ENCODE results near the gene KCNH2. TPM values are rescaled to one million over a fixed set of nuclear protein-coding genes. Genes with fewer than 3 reads are reported as not detected.
A peak's percentile ranks its signal among the peaks of the same experiment; 100 is the strongest.

The KCNH2 gene
- total RNA-seq, 6 donors from 2014 or later = 0.59 to 5.7 (median 3.1) TPM

DNA sequence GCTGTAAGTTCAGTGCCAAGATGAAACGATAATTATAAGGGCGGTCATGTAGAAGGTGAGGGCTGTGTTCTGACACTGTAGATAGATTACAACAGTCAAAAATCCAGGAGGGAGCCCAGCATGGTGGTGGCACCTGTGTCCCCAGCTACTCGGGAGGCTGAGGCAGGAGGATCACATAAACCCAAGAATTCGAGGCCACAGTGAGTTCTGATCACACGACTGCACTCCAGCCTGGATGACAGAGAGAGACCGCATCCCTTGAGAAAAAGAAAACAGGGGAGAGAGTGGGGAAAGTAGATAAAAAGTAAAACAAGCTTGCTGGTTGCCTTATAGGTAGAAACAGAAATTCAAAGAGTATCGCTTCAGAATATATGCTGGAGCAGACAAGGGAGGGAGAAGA is 52.1 kb downstream of the KCNH2 start:
- DNase-seq (no peak), ATAC-seq (ENCODE audit: low FRiP score in 2 of 2) (no peak)
- Histone ChIP-seq H3K36me3 (no peaks in the 10 kb centered on the region), H3K27me3 (no peaks in the 10 kb centered on the region), H3K4me3 (no peak overlapping the region), H3K9me3 (no peaks in the 10 kb centered on the region), H3K27ac (no peak overlapping the region), H3K4me1 (no peaks in the 10 kb centered on the region)
- WGBS, 2 donors = 88% methylated on average over 7 of the region's 7 CpGs
- TF ChIP-seq, protein P1, sequence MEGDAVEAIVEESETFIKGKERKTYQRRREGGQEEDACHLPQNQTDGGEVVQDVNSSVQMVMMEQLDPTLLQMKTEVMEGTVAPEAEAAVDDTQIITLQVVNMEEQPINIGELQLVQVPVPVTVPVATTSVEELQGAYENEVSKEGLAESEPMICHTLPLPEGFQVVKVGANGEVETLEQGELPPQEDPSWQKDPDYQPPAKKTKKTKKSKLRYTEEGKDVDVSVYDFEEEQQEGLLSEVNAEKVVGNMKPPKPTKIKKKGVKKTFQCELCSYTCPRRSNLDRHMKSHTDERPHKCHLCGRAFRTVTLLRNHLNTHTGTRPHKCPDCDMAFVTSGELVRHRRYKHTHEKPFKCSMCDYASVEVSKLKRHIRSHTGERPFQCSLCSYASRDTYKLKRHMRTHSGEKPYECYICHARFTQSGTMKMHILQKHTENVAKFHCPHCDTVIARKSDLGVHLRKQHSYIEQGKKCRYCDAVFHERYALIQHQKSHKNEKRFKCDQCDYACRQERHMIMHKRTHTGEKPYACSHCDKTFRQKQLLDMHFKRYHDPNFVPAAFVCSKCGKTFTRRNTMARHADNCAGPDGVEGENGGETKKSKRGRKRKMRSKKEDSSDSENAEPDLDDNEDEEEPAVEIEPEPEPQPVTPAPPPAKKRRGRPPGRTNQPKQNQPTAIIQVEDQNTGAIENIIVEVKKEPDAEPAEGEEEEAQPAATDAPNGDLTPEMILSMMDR (IDR thresholded peaks at IDR 0.05) = no peak
- TF ChIP-seq EP300 (IDR thresholded peaks at IDR 0.05) (no peak), POLR2AphosphoS5 (IDR thresholded peaks at IDR 0.05) (no peak), POLR2A (IDR thresholded peaks at IDR 0.05) (no peak)

DNA sequence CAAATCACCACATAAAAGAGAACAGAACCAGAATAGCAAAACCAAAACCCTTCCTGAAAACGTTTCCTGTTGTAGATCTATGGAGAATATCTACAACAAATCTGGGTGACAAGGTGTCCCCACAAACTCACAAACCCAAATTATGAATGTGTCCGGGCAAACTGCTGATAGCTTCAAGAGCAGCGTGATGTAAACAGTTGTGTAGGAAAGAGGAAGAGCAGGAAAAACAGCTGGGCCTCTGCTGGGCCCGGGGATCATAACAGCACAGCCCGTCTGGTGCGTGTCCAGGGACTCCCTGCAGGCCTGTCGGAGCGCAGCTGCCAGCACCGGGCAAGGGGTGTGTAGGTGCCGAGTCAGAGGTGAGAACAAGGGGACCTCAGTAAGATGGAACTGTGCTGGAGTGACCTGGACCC is 53.7 kb downstream of the KCNH2 start:
- 20 to 32% methylated on average over 10 of the region's 10 CpGs for WGBS, 2 donors
- TF ChIP-seq, protein P1 (IDR thresholded peaks at IDR 0.05) = no peak
- TF ChIP-seq POLR2AphosphoS5 (IDR thresholded peaks at IDR 0.05) (no peak), EP300 (IDR thresholded peaks at IDR 0.05) (no peak), POLR2A (IDR thresholded peaks at IDR 0.05) (no peak)
- no peaks in the 10 kb centered on the region for H3K27me3 ChIP-seq
- H3K4me1 ChIP-seq = no peaks in the 10 kb centered on the region
- H3K9me3 ChIP-seq = no peaks in the 10 kb centered on the region
- no peak overlapping the region for H3K4me3 ChIP-seq
- DNase-seq (peak in 1 of 2 donors; percentile 48), ATAC-seq (ENCODE audit: low FRiP score in 2 of 2) (no peak)
- no peaks in the 10 kb centered on the region for H3K36me3 ChIP-seq
- no peak overlapping the region for H3K27ac ChIP-seq

DNA sequence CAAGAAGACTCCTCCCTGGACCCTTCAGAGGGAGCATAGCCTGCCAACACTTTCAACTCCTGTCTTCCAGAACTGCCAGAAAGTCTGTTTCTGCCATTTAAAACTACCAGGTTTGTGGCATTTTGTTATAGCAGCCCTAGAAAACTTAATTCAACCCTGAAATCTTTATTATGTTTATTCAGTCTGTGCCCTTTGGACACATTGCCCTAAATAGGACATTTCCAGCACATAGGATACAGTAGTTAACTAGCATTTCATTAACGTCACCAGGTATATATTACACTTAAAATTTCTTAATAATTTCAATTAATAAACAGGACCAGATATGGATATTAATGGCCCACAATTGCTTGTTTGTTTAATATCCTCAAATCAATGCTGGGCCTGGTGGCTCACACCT is 54.3 kb downstream of the KCNH2 start:
- 71 to 97% methylated on average over 1 of the region's 1 CpG for WGBS, 2 donors

DNA sequence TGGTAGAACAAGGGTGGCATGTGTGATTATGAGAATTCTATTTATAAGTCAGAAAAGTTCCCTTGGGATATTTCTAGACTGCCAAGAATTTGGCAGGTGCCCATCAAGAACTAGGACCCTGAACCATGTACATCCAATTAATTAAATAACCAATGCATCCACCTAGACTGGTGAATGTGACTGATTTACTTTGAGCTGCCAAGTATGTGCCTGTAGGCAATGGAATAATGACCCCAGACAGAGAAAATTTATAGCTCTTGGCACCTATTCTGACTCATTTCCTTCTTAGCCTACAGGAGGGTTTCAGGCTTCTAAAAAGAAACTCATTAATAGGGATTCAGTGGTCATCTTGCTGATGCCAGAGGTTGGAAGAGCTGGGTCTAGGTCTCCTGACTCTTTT is 54.9 kb downstream of the KCNH2 start:
- no peaks in the 10 kb centered on the region for H3K36me3 ChIP-seq
- no peak overlapping the region for H3K27ac ChIP-seq
- DNase-seq (no peak), ATAC-seq (ENCODE audit: low FRiP score in 2 of 2) (no peak)
- TF ChIP-seq POLR2AphosphoS5 (IDR thresholded peaks at IDR 0.05) (no peak), POLR2A (IDR thresholded peaks at IDR 0.05) (no peak), EP300 (IDR thresholded peaks at IDR 0.05) (no peak)
- TF ChIP-seq, protein P1 (IDR thresholded peaks at IDR 0.05) = no peak
- H3K27me3 ChIP-seq = no peaks in the 10 kb centered on the region
- H3K4me3 ChIP-seq = no peak overlapping the region
- no peaks in the 10 kb centered on the region for H3K4me1 ChIP-seq
- no peaks in the 10 kb centered on the region for H3K9me3 ChIP-seq

More for the DNA sequence above, 54.3 kb downstream of the KCNH2 start:
- no peak overlapping the region for H3K4me3 ChIP-seq
- no peak for TF ChIP-seq POLR2AphosphoS5 (IDR thresholded peaks at IDR 0.05)
- no peak for TF ChIP-seq EP300 (IDR thresholded peaks at IDR 0.05)
- no peaks in the 10 kb centered on the region for H3K36me3 ChIP-seq
- no peak overlapping the region for H3K27ac ChIP-seq
- H3K9me3 ChIP-seq = no peaks in the 10 kb centered on the region
- no peaks in the 10 kb centered on the region for H3K4me1 ChIP-seq
- DNase-seq (no peak), ATAC-seq (ENCODE audit: low FRiP score in 2 of 2) (no peak)
- H3K27me3 ChIP-seq = no peaks in the 10 kb centered on the region

DNA sequence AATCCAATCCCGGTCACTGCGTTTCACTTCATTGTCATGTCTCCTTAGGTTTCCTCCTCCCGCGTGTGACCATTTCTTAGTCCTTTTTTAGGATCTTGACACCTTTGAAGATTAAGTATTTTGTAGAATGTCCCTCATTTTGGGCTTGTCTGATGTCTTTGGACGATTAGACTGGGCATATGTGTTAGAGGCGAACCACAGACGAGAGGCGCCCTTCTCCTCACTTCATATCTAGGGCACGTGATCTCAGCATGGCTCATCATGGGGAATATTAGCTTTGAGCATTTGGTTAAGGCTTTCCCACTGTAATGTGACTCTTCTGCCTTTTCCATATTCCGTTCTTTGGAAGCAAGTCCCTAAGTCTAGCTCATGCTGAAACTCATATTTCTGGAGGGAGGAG is 59.0 kb downstream of the KCNH2 start:
- 82 to 83% methylated on average over 10 of the region's 10 CpGs for WGBS, 2 donors
- ATAC-seq (ENCODE audit: low FRiP score in 2 of 2) (no peak), DNase-seq (no peak)
- Histone ChIP-seq H3K4me1 (no peaks in the 10 kb centered on the region), H3K36me3 (no peaks in the 10 kb centered on the region), H3K27ac (no peak overlapping the region), H3K27me3 (no peaks in the 10 kb centered on the region), H3K9me3 (no peaks in the 10 kb centered on the region), H3K4me3 (no peak overlapping the region)
- TF ChIP-seq, protein P1 (IDR thresholded peaks at IDR 0.05) = no peak
- no peak for TF ChIP-seq EP300 (IDR thresholded peaks at IDR 0.05)
- TF ChIP-seq POLR2AphosphoS5 (IDR thresholded peaks at IDR 0.05) = no peak
- no peak for TF ChIP-seq POLR2A (IDR thresholded peaks at IDR 0.05)
